Lower leg skin (tissue), 4 donors: ENCODE data around the gene RTL5. TPM values are rescaled to one million over a fixed set of nuclear protein-coding genes. Genes with fewer than 3 reads are reported as not detected.

ENCODE experiments used
- DNase-seq, 2 donors: peaks; one replicate each; pipeline ENCODE4 v3.0.0-alpha.2; 2019; ENCODE audit warnings: low spot score in 2 of 2
- H3K4me3 ChIP-seq: fragments of 200-600 bp; sonication (generic); 2 replicates; pipeline ENCODE4 v1.5.1; 2017; ENCODE audit warnings: mild to moderate bottlenecking, low read depth; ENCODE audit not compliant: poor library complexity, severe bottlenecking
- POLR2A ChIP-seq, 2 donors: fragments of 450-650 bp; IDR thresholded peaks; one replicate each; pipeline ENCODE4 v1.6.1; 2016 to 2017; ENCODE audit warnings: antibody characterized with exemption in 2 of 2, mild to moderate bottlenecking in 1 of 2, moderate library complexity in 1 of 2
- WGBS, 2 donors: methylation state at CpG; one replicate each; pipeline ENCODE4 v1.1.5; 2018; 5-methylcytosine and 5-hydroxymethylcytosine counted together
- intact Hi-C: fragments of 100-400 bp; cut with DNase I; formaldehyde crosslinking; loops from one replicate; pipeline ENCODE4 v1.15.0; 2023; ENCODE audit warnings: low total_unique reads
- total RNA-seq, 4 donors: library from RNA; depleted of rRNA; stranded (reverse); fragments of >200 nt; gene quantifications; one replicate each; pipeline ENCODE4 v1.1.0, GENCODE V29; 2016
- TF ChIP-seq, protein P1 (sequence below), 3 donors: fragments of 450-650 bp; IDR thresholded peaks; one replicate each; pipeline ENCODE4 v1.5.1; 2016; ENCODE audit warnings: antibody characterized with exemption in 3 of 3, mild to moderate bottlenecking in 3 of 3, moderate library complexity in 2 of 3

The RTL5 gene
- total RNA-seq, 4 donors from 2014 or later = 0.46 to 1.9 (median 1.2) TPM

DNA sequence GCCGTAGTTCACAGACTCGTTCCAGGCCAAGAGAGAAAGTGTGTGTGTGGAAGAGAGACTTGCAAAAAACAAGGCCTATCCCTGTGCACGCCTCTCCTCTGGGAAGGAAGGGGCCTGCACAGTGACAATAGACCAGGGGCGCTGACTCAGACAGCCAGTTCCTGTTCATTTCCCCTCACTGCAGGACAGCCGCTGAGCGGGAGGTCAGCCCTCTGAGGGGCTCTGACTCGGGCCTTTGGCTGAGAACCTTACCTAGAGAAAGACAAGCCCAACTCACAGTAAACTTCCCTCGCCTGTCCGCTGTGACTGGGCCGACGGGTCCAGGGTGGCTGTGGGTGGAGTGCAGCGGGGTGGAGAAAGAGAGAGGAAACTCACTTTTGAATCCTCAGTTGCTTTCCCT, 52.1 kb downstream of the RTL5 start:
- 66 to 92% methylated on average over 4 to 12 of the region's 12 CpGs for WGBS, 2 donors
- intact Hi-C loops = no loop called here
- TF ChIP-seq, protein P1, sequence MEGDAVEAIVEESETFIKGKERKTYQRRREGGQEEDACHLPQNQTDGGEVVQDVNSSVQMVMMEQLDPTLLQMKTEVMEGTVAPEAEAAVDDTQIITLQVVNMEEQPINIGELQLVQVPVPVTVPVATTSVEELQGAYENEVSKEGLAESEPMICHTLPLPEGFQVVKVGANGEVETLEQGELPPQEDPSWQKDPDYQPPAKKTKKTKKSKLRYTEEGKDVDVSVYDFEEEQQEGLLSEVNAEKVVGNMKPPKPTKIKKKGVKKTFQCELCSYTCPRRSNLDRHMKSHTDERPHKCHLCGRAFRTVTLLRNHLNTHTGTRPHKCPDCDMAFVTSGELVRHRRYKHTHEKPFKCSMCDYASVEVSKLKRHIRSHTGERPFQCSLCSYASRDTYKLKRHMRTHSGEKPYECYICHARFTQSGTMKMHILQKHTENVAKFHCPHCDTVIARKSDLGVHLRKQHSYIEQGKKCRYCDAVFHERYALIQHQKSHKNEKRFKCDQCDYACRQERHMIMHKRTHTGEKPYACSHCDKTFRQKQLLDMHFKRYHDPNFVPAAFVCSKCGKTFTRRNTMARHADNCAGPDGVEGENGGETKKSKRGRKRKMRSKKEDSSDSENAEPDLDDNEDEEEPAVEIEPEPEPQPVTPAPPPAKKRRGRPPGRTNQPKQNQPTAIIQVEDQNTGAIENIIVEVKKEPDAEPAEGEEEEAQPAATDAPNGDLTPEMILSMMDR (IDR thresholded peaks at IDR 0.05) = no peak
- TF ChIP-seq POLR2A (IDR thresholded peaks at IDR 0.05) = no peak
- DNase-seq = no peak
- H3K4me3 ChIP-seq = no peak overlapping the region

DNA sequence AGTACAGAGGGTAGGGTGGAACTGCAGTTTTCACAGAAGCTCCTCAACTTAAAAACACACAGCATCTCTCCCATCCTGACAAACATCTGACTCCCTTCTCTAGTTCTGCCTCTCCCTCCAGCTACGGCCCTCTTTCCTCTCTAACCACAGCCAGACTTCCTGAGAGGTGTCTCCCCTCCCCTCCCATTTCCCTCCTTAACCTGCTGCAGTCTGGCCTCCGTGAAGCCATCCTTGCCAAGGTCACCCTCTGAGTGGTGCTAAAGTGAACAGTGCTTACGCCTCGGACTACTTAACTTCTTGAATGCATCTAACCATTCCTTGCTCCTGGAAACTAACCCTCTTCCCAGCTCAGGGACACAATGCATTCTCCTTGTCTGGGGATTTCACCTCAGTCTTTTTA, 53.3 kb downstream of the RTL5 start:
- no peak overlapping the region for H3K4me3 ChIP-seq
- WGBS, 2 donors = 77 to 80% methylated on average over 4 of the region's 4 CpGs
- intact Hi-C loops = no loop called here
- no peak for DNase-seq
- no peak for TF ChIP-seq POLR2A (IDR thresholded peaks at IDR 0.05)
- TF ChIP-seq, protein P1 (IDR thresholded peaks at IDR 0.05) = no peak

Other genes with a start within 250 kb of the RTL5 start
- gene NHSL2, start 221.1 kb downstream of the RTL5 start, total RNA-seq = 1 to 10 TPM; 1.9 to 8.8 (median 2.4) TPM
- gene PIN4, start 49.8 kb upstream of the RTL5 start, total RNA-seq = 10 to 100 TPM in 1 of 4 donors, 1 to 10 TPM in 2, not detected in 1; 4.6 to 12.4 (median 6.5) TPM
- gene ERCC6L, start 107.1 kb upstream of the RTL5 start, total RNA-seq = under 1 TPM in 3 of 4 donors, not detected in 1; 0.13 to 0.81 (median 0.34) TPM
- 1,000 to 10,000 TPM; 1,105 to 1,519 (median 1,275) TPM for gene RPS4X, start 145.3 kb upstream of the RTL5 start, total RNA-seq
- gene CITED1, start 174.0 kb upstream of the RTL5 start, total RNA-seq = 1 to 10 TPM in 2 of 4 donors, under 1 TPM in 1, not detected in 1; 0.96 to 2.7 (median 1.3) TPM